ENCODE results near the gene ARHGAP10.
A peak's percentile ranks its signal among the peaks of the same experiment; 100 is the strongest.

The ARHGAP10 gene

DNA sequence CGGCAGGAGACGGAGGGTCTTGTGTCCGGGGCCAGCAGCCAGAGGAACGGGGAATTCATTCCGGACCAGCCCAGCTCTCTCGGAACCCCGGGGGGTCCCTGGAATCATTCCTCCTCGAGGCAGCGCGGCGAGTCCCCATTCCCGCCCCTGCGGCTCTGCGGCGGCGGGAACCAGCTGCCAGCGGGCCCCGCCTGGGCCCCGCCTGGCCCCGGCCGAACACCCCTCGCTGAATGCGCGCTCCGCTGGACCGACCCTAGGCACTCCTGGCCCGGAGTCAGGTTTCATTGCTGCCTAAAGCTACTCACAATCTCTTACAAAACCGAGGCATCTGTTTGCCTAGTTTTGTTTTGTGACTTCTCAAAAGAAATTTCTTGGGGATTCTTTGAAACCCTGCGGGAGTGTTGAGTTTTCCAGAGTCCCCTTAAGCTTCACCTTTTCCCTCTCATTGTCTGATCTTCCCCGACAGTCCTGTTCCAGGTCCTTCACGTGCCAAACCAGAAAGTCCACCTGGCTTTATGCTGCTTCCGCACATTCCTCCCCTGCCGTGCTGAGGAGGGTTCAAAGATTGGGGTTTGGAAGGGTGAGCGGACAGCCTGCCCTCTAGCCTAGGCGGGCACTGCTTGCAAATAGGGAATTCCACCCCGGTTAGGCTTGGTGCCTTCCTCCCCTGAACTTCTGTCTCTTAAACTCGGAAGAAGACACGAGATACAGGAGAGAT, 789 bp downstream of the ARHGAP10 start:
- DNase-seq (ENCODE audit: low read depth, low spot score): no peak
- H3K4me3 ChIP-seq (ENCODE audit: low read length): peak overlapping the region; percentile 86; the same call in 1 of the 2 replicates
- H3K9me3 ChIP-seq (ENCODE audit: control insufficient read depth, insufficient read depth, low read length): no peaks in the 10 kb centered on the region
- H3K36me3 ChIP-seq (ENCODE audit: control insufficient read depth, insufficient read depth, low read length): no peaks in the 10 kb centered on the region
- H3K27ac ChIP-seq (ENCODE audit: low read length): no peak overlapping the region
- WGBS (ENCODE audit: insufficient coverage, insufficient read length): no CpG with 5 or more reads among the region's 38 CpGs
- peaks cover 3% of the 10 kb centered on the region; the same call in 1 of the 2 replicates for H3K4me1 ChIP-seq (ENCODE audit: control insufficient read depth, insufficient read depth, low read length)
- peaks cover 9% of the 10 kb centered on the region; the same call in 1 of the 2 replicates for H3K27me3 ChIP-seq (ENCODE audit: control insufficient read depth, insufficient read depth, low read length)

DNA sequence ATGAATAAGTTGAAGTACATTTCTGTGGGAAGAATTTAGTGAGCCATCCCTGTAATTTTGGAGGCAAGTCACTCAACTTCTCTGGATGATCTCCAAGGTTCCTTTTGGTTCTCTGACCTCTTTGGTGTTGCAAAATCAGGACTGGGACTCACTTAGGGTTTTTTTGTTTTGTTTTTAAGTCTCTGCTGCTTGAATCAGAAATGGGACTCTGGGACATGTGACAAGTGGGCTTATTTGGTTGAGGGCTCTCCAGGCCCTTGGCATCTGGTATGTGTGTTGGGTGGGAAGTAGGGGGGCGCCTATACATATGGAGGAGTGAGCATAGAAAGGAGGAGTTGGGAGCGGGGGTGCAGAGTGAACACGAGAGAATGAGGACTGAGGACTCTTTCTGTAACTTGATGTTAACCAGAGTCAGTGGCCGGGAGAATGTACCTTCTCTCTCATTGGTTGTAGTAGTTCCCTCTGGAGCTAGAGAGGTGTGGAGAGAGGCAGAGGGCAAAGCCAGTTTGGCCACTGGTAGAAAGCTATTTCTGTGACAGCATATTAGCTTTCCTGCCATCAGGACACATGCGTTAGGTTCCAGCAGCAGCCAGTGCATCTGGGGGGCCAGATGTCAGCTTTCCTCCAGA, 1.9 kb downstream of the ARHGAP10 start:
- H3K4me3 ChIP-seq (ENCODE audit: low read length): no peak overlapping the region

DNA sequence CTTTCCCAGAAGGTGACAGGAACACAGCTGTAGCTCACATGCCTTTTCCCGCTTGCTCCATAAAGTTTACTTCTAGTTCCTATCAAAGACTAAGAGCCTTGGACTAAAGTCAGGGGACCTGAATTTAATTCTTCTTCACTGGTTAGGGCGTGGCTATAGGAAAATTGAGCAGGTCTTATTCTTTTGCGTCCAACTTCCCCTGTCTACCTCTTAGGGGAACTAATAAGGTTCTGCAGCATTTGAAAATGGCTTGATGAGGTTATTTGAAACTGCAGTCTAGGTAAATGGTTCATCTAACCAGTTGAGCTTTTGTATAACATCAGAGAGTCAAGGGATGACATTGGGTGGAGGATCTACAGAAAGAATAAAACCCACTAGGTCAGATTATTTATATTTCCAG, 2.6 kb downstream of the ARHGAP10 start:
- WGBS (ENCODE audit: insufficient coverage, insufficient read length): no CpG with 5 or more reads among the region's 3 CpGs
- peaks cover 9% of the 10 kb centered on the region; the same call in 1 of the 2 replicates for H3K27me3 ChIP-seq (ENCODE audit: control insufficient read depth, insufficient read depth, low read length)
- no peaks in the 10 kb centered on the region for H3K36me3 ChIP-seq (ENCODE audit: control insufficient read depth, insufficient read depth, low read length)
- H3K4me1 ChIP-seq (ENCODE audit: control insufficient read depth, insufficient read depth, low read length): peaks cover 3% of the 10 kb centered on the region; the same call in 1 of the 2 replicates
- no peak for DNase-seq (ENCODE audit: low read depth, low spot score)
- H3K4me3 ChIP-seq (ENCODE audit: low read length): no peak overlapping the region
- no peaks in the 10 kb centered on the region for H3K9me3 ChIP-seq (ENCODE audit: control insufficient read depth, insufficient read depth, low read length)
- no peak overlapping the region for H3K27ac ChIP-seq (ENCODE audit: low read length)

More for the DNA sequence above, 1.9 kb downstream of the ARHGAP10 start:
- Histone ChIP-seq H3K27ac (ENCODE audit: low read length) (no peak overlapping the region), H3K27me3 (ENCODE audit: control insufficient read depth, insufficient read depth, low read length) (peaks cover 9% of the 10 kb centered on the region; the same call in 1 of the 2 replicates), H3K9me3 (ENCODE audit: control insufficient read depth, insufficient read depth, low read length) (no peaks in the 10 kb centered on the region), H3K4me1 (ENCODE audit: control insufficient read depth, insufficient read depth, low read length) (peaks cover 3% of the 10 kb centered on the region; the same call in 1 of the 2 replicates), H3K36me3 (ENCODE audit: control insufficient read depth, insufficient read depth, low read length) (no peaks in the 10 kb centered on the region)
- no CpG with 5 or more reads among the region's 5 CpGs for WGBS (ENCODE audit: insufficient coverage, insufficient read length)
- DNase-seq (ENCODE audit: low read depth, low spot score): no peak

DNA sequence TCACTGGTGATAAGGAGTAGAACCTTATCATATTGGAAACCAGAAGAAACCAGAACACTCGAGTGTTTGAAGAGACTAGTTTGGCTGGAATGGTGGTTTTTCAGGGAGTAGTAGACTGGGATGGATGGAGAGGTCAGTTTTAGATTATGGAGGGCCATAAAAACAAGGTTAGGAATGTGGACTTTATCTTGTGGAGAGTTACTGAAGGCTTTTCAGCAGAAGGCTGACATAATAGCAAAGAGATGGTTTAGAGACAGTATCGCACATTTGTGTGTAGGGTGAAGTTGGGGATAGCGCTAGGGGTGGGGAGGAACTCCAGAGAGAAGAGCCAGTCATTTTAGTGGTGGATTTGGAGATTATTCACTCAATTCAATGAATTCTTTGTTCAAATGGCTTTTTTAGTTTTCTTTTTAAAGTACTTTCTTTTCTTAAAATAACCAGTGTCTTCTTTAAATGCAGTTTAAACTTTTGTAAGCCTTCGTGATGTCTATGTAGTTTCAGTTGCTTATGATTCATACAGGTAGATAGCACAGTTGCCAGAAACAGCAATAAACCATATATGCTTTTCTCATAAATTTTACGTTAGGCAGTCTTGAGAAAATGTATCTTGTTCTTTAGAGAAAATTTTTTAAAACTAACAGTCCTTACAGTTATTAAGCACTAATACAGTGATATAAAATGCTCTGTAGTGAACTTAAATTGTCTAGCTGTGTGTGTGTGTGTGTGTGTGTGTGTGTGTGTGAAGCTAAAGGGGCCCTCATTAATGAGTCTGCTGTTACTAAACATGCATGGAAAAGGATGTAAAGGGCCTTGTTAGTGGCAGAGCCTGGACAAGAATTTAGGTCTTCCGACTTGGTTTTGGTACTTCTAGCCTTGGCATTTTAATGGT, 3.8 kb downstream of the ARHGAP10 start:
- Histone ChIP-seq H3K36me3 (ENCODE audit: control insufficient read depth, insufficient read depth, low read length) (no peaks in the 10 kb centered on the region), H3K9me3 (ENCODE audit: control insufficient read depth, insufficient read depth, low read length) (no peaks in the 10 kb centered on the region), H3K4me1 (ENCODE audit: control insufficient read depth, insufficient read depth, low read length) (peaks cover 3% of the 10 kb centered on the region; the same call in 1 of the 2 replicates), H3K27me3 (ENCODE audit: control insufficient read depth, insufficient read depth, low read length) (peaks cover 9% of the 10 kb centered on the region; the same call in 1 of the 2 replicates), H3K27ac (ENCODE audit: low read length) (no peak overlapping the region), H3K4me3 (ENCODE audit: low read length) (no peak overlapping the region)
- no peak for DNase-seq (ENCODE audit: low read depth, low spot score)
- WGBS (ENCODE audit: insufficient coverage, insufficient read length): no CpG with 5 or more reads among the region's 6 CpGs

DNA sequence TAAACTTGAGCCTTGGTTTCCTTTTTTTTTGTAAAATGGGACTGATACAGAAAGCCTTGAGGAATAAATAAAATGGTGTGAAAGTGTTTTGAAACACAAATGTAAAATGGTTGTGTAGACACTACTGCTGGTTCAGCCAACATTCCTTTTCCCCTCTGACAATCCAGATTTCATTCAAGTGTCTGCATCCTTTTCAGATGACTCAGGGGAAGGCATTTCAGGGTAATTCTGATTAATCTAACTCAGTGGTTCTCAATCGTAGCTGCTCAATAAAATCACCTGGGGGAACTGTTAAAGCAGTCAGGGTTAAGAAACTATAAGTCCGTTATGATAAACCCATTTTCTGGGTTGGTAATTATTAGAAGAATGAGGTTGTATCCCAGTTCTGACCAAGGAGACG, 4.6 kb downstream of the ARHGAP10 start:
- no CpG with 5 or more reads among the region's 3 CpGs for WGBS (ENCODE audit: insufficient coverage, insufficient read length)
- no peak overlapping the region for H3K4me3 ChIP-seq (ENCODE audit: low read length)
- DNase-seq (ENCODE audit: low read depth, low spot score): no peak

DNA sequence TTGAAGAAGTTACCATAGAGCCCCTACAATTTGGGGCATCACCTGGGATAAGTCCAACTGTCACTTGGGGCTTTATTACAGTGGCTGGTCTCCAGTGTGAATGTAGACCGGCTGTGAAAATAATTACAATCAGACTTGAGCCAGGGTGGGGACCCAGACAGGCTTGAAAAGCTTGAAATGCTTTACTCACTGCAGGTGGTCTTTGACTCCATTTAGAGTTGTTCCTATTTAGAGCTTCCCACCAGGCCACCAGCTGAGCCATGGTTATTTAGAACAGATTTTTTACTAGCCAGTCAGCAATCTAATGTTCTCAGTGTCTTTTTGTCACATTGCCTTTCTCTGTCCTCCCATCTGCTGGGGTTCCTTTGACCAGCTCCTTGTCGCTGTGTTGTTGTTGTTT, 5.7 kb downstream of the ARHGAP10 start:
- H3K36me3 ChIP-seq (ENCODE audit: control insufficient read depth, insufficient read depth, low read length): no peaks in the 10 kb centered on the region
- WGBS (ENCODE audit: insufficient coverage, insufficient read length): no CpG with 5 or more reads among the region's 2 CpGs
- no peaks in the 10 kb centered on the region for H3K9me3 ChIP-seq (ENCODE audit: control insufficient read depth, insufficient read depth, low read length)
- H3K4me1 ChIP-seq (ENCODE audit: control insufficient read depth, insufficient read depth, low read length): peaks cover 5% of the 10 kb centered on the region; the same call in 1 of the 2 replicates
- no peak for DNase-seq (ENCODE audit: low read depth, low spot score)
- H3K27me3 ChIP-seq (ENCODE audit: control insufficient read depth, insufficient read depth, low read length): peaks cover 9% of the 10 kb centered on the region; the same call in 1 of the 2 replicates
- no peak overlapping the region for H3K4me3 ChIP-seq (ENCODE audit: low read length)
- no peak overlapping the region for H3K27ac ChIP-seq (ENCODE audit: low read length)

More for the DNA sequence above, 4.6 kb downstream of the ARHGAP10 start:
- H3K27ac ChIP-seq (ENCODE audit: low read length): no peak overlapping the region
- no peaks in the 10 kb centered on the region for H3K9me3 ChIP-seq (ENCODE audit: control insufficient read depth, insufficient read depth, low read length)
- H3K4me1 ChIP-seq (ENCODE audit: control insufficient read depth, insufficient read depth, low read length): peaks cover 3% of the 10 kb centered on the region; the same call in 1 of the 2 replicates
- peaks cover 9% of the 10 kb centered on the region; the same call in 1 of the 2 replicates for H3K27me3 ChIP-seq (ENCODE audit: control insufficient read depth, insufficient read depth, low read length)
- H3K36me3 ChIP-seq (ENCODE audit: control insufficient read depth, insufficient read depth, low read length): no peaks in the 10 kb centered on the region

DNA sequence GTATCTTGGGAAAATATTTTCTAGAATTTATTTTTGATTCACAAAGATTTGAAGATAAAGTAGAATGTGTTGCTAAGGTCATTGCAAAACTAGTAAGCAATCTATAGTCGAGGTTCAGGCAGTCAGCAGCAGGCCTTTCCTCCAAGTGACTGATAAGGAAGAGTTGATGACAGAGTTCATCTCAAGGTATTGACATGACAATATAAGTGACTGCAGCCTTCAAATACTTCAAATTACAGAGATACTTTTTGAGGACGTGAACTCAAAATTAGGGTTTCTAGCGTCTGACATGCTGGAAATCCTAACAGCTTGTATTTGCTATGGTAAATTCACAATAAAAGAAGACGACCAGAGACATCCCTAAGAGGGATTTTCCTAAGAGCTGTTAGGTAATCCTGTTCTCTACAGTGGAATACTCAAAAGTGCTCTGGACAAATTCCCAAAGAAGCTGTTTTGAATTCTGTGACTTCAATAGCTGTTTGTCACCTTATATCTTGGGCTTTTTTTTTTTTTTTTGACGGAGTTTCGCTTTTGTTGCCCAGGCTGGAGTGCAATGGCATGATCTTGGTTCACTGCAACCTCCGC, 7.4 kb downstream of the ARHGAP10 start:
- H3K4me1 ChIP-seq (ENCODE audit: control insufficient read depth, insufficient read depth, low read length): peaks cover 2% of the 10 kb centered on the region; the same call in 1 of the 2 replicates
- no peak overlapping the region for H3K4me3 ChIP-seq (ENCODE audit: low read length)
- no peaks in the 10 kb centered on the region for H3K9me3 ChIP-seq (ENCODE audit: control insufficient read depth, insufficient read depth, low read length)
- H3K27ac ChIP-seq (ENCODE audit: low read length): no peak overlapping the region
- no CpG with 5 or more reads among the region's 7 CpGs for WGBS (ENCODE audit: insufficient coverage, insufficient read length)
- H3K27me3 ChIP-seq (ENCODE audit: control insufficient read depth, insufficient read depth, low read length): no peaks in the 10 kb centered on the region
- no peak for DNase-seq (ENCODE audit: low read depth, low spot score)
- H3K36me3 ChIP-seq (ENCODE audit: control insufficient read depth, insufficient read depth, low read length): no peaks in the 10 kb centered on the region

DNA sequence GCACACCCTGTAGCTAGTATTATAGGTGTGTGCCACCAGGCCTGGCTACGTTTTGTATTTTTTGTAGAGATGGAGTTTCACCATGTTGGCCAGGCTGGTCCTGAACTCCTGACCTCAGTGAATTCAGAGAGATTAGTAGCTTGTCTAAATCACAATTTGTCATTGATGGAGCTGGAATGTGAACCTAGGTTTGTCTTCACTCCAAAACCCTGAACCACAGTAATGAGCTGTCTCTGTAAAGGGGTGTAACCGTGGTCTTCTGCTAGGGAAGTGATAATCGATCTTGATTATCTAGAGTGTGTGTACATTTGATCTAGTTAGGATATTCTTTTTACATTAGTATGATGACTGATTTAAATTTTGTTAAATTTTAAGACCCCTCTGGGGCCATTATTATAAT, 8.3 kb downstream of the ARHGAP10 start:
- Histone ChIP-seq H3K36me3 (ENCODE audit: control insufficient read depth, insufficient read depth, low read length) (no peaks in the 10 kb centered on the region), H3K4me3 (ENCODE audit: low read length) (no peak overlapping the region), H3K27me3 (ENCODE audit: control insufficient read depth, insufficient read depth, low read length) (no peaks in the 10 kb centered on the region), H3K4me1 (ENCODE audit: control insufficient read depth, insufficient read depth, low read length) (peaks cover 2% of the 10 kb centered on the region; the same call in 1 of the 2 replicates), H3K9me3 (ENCODE audit: control insufficient read depth, insufficient read depth, low read length) (no peaks in the 10 kb centered on the region), H3K27ac (ENCODE audit: low read length) (no peak overlapping the region)
- DNase-seq (ENCODE audit: low read depth, low spot score): no peak
- no CpG with 5 or more reads among the region's 3 CpGs for WGBS (ENCODE audit: insufficient coverage, insufficient read length)

DNA sequence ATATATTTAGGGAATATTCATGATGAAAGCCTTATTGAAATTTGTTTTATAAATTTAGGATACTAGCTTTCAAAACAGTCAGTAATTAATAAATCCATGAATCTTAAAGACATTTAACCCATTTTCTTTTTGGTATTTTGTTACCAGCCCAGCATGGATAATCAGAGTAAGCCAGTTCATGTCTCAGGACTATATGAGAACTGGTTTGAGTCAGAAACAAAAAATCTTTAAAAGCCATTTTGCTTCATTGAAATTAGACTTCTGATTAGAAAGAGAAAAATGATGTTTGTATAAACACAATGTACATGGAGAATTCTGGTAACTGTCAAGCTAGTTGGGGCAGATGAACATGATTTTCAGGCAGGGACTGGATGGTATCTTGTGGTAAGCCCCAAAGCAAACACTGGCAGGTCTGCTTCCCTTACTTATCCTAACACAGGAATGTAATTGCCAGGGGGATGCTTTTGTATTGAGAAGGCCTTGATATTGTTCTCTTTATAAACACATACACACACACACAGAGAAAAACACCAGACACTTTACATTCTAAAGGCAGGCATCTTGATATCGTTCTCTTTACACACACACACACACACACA, 9.4 kb downstream of the ARHGAP10 start:
- Histone ChIP-seq H3K27ac (ENCODE audit: low read length) (no peak overlapping the region), H3K4me1 (ENCODE audit: control insufficient read depth, insufficient read depth, low read length) (peaks cover 2% of the 10 kb centered on the region; the same call in 1 of the 2 replicates), H3K27me3 (ENCODE audit: control insufficient read depth, insufficient read depth, low read length) (no peaks in the 10 kb centered on the region), H3K36me3 (ENCODE audit: control insufficient read depth, insufficient read depth, low read length) (no peaks in the 10 kb centered on the region), H3K9me3 (ENCODE audit: control insufficient read depth, insufficient read depth, low read length) (no peaks in the 10 kb centered on the region), H3K4me3 (ENCODE audit: low read length) (no peak overlapping the region)
- no CpG with 5 or more reads among the region's 1 CpG for WGBS (ENCODE audit: insufficient coverage, insufficient read length)
- no peak for DNase-seq (ENCODE audit: low read depth, low spot score)
